ENCODE measurements around the gene HMHB1. TPM values are rescaled to one million over a fixed set of nuclear protein-coding genes. Genes with fewer than 3 reads are reported as not detected.

HMHB1 gene
- total and polyA plus RNA-seq, 12 donors = not detected

GRCh38 chr5:143828710-143829109 is 16.7 kb downstream of the HMHB1 start:
- WGBS, 2 donors = 30 to 31% methylated on average over 3 of the region's 3 CpGs
- Histone ChIP-seq H3K4me1 (peaks cover 0 to 13% (median 6%) of the 10 kb centered on the region in 9 donors), H3K4me3 (no peak overlapping the region), H3K36me3 (no peaks in the 10 kb centered on the region), H3K27ac (no peak overlapping the region), H3K9me3 (no peaks in the 10 kb centered on the region), H3K27me3 (no peaks in the 10 kb centered on the region)
- no peak for DNase-seq
- intact Hi-C loops (cut with DNase I) = loop anchor here (5.0 to 10.0 kb wide), 20 partner anchors 124 to 906 kb away; partner anchors contain the start of gene NR3C1 (in 3 of the 10)
- no peak for ATAC-seq
- TF ChIP-seq CTCF (IDR thresholded peaks at IDR 0.05) = no peak

GRCh38 chr5:143833177-143833576 is 21.2 kb downstream of the HMHB1 start:
- intact Hi-C loops (cut with DNase I) = loop anchor here in 1 of 10 donors (10.0 kb wide), 1 partner anchor 828 kb away; no protein-coding TSS in a partner anchor
- Histone ChIP-seq H3K9me3 (no peaks in the 10 kb centered on the region), H3K4me3 (no peak overlapping the region), H3K4me1 (peaks cover 0 to 5% (median 0%) of the 10 kb centered on the region in 9 donors), H3K36me3 (no peaks in the 10 kb centered on the region), H3K27me3 (no peaks in the 10 kb centered on the region), H3K27ac (no peak overlapping the region)
- TF ChIP-seq CTCF (IDR thresholded peaks at IDR 0.05) = no peak
- ATAC-seq (no peak), DNase-seq (no peak)
- 86 to 90% methylated on average over 4 of the region's 4 CpGs for WGBS, 2 donors

- H3K27me3 ChIP-seq = no peaks in the 10 kb centered on the region
- WGBS, 2 donors = 61 to 71% methylated on average over 3 of the region's 3 CpGs
- no peak for TF ChIP-seq CTCF (IDR thresholded peaks at IDR 0.05)
- H3K9me3 ChIP-seq = no peaks in the 10 kb centered on the region
- intact Hi-C loops (cut with DNase I) = loop anchor here in 1 of 10 donors (10.0 kb wide), 1 partner anchor 830 kb away; no protein-coding TSS in a partner anchor
- H3K36me3 ChIP-seq = no peaks in the 10 kb centered on the region
- ATAC-seq = no peak
- no peak for DNase-seq
- H3K4me1 ChIP-seq = no peaks in the 10 kb centered on the region
- H3K4me3 ChIP-seq = no peak overlapping the region
- no peak overlapping the region for H3K27ac ChIP-seq
These were observed 23.3 kb downstream of the HMHB1 start for GRCh38 chr5:143835251-143835650.

- no peaks in the 10 kb centered on the region for H3K27me3 ChIP-seq
These were observed 24.3 kb downstream of the HMHB1 start for GRCh38 chr5:143836161-143836725.

More at GRCh38 chr5:143836161-143836725, 24.3 kb downstream of the HMHB1 start:
- H3K4me3 ChIP-seq = no peak overlapping the region
- no peak for ATAC-seq
- 64 to 99% methylated on average over 2 of the region's 2 CpGs for WGBS, 2 donors
- TF ChIP-seq CTCF (IDR thresholded peaks at IDR 0.05) = no peak
- no peak for DNase-seq
- H3K4me1 ChIP-seq = no peaks in the 10 kb centered on the region
- H3K27ac ChIP-seq = no peak overlapping the region
- no peaks in the 10 kb centered on the region for H3K9me3 ChIP-seq
- intact Hi-C loops (cut with DNase I) = loop anchor here in 1 of 10 donors (10.0 kb wide), 1 partner anchor 831 kb away; no protein-coding TSS in a partner anchor
- H3K36me3 ChIP-seq = no peaks in the 10 kb centered on the region

Measured in heart right ventricle (tissue), 16 donors.